Upper lobe of right lung (tissue), 1 donor: Measurements from ENCODE around the gene NDUFA8. TPM values are rescaled to one million over a fixed set of nuclear protein-coding genes. Genes with fewer than 3 reads are reported as not detected.

Experiments
- ATAC-seq: fragments of 200-7000 bp; cut with Tn5 transposase; one replicate; pipeline ENCODE4 v1.9.1; 2020; ENCODE audit warnings: mild to moderate bottlenecking, moderate library complexity
- DNase-seq: peaks from one replicate; pipeline ENCODE4 v3.0.0-alpha.2; 2020
- H3K27ac ChIP-seq: fragments of 200-600 bp; one replicate; pipeline ENCODE4 v1.8.0; 2022
- H3K27me3 ChIP-seq: fragments of 200-600 bp; one replicate; pipeline ENCODE4 v1.8.0; 2022; ENCODE audit warnings: mild to moderate bottlenecking
- H3K36me3 ChIP-seq: fragments of 200-600 bp; one replicate; pipeline ENCODE4 v1.8.0; 2022
- H3K4me1 ChIP-seq: fragments of 200-600 bp; one replicate; pipeline ENCODE4 v1.8.0; 2022
- H3K4me3 ChIP-seq: fragments of 200-600 bp; one replicate; pipeline ENCODE4 v1.8.0; 2022; ENCODE audit warnings: mild to moderate bottlenecking
- H3K9me3 ChIP-seq: fragments of 200-600 bp; one replicate; pipeline ENCODE4 v1.8.0; 2022
- CTCF ChIP-seq: fragments of 200-600 bp; IDR thresholded peaks from one replicate; pipeline ENCODE4 v1.8.0; 2022; ENCODE audit warnings: antibody characterized with exemption
- intact Hi-C: fragments of 100-400 bp; cut with DNase I; formaldehyde crosslinking; loops from one replicate; pipeline ENCODE4 v1.11.0; 2022
- total RNA-seq: library from RNA; stranded (reverse); fragmentation: NEBNext Ultra II Directional; extraction: Animal tissue kit (Norgen Biotek cat#: 25700); gene quantifications from one replicate; pipeline ENCODE4 v1.2.1, GENCODE V29; 2021
- donor health status: DM: no; HTN: yes; CAD: no; lungs with severe emphysema.

Gene NDUFA8
- total RNA-seq, 1 donor from 2014 or later, result 41.5 TPM

DNA sequence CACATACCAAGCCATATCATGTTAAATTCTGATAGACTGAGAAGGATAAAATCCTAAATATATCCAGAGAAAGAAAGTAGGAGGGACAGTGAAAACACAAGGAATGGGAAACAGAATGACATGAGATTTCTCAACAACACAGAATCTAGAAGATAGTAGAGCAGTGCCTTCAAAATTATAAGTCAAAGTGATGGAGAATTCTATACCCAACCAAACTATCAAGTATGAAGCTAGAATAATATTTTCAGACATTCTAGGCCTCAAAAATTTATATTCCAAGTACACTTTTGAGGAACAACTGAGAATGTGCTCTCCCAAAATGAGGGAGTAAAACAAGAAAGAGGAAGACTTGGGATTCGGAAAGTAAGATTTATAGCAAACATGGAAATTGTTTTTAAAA, 55.6 kb downstream of the NDUFA8 start:
- TF ChIP-seq CTCF, result no peak
- no peak overlapping the region for H3K4me3 ChIP-seq
- intact Hi-C loops, result no loop called here

GRCh38 chr9:122102156-122102555, 57.4 kb downstream of the NDUFA8 start:
- no peak for ATAC-seq
- no peaks in the 10 kb centered on the region for H3K36me3 ChIP-seq
- no peak for DNase-seq
- H3K4me1 ChIP-seq, result no peaks in the 10 kb centered on the region
- no peak overlapping the region for H3K27ac ChIP-seq
- intact Hi-C loops, result no loop called here
- TF ChIP-seq CTCF, result no peak
- H3K4me3 ChIP-seq, result no peak overlapping the region
- H3K9me3 ChIP-seq, result no peaks in the 10 kb centered on the region
- H3K27me3 ChIP-seq, result no peaks in the 10 kb centered on the region

More for the DNA sequence above, 55.6 kb downstream of the NDUFA8 start:
- no peak for ATAC-seq
- H3K9me3 ChIP-seq, result no peaks in the 10 kb centered on the region
- no peaks in the 10 kb centered on the region for H3K36me3 ChIP-seq
- no peak for DNase-seq
- no peaks in the 10 kb centered on the region for H3K4me1 ChIP-seq
- no peak overlapping the region for H3K27ac ChIP-seq
- H3K27me3 ChIP-seq, result no peaks in the 10 kb centered on the region

GRCh38 chr9:122100756-122101155, 58.8 kb downstream of the NDUFA8 start:
- intact Hi-C loops, result no loop called here
- DNase-seq (no peak), ATAC-seq (no peak)
- Histone ChIP-seq H3K27ac (no peak overlapping the region), H3K9me3 (no peaks in the 10 kb centered on the region), H3K4me1 (no peaks in the 10 kb centered on the region), H3K27me3 (no peaks in the 10 kb centered on the region), H3K36me3 (no peaks in the 10 kb centered on the region), H3K4me3 (no peak overlapping the region)
- TF ChIP-seq CTCF, result no peak

DNA sequence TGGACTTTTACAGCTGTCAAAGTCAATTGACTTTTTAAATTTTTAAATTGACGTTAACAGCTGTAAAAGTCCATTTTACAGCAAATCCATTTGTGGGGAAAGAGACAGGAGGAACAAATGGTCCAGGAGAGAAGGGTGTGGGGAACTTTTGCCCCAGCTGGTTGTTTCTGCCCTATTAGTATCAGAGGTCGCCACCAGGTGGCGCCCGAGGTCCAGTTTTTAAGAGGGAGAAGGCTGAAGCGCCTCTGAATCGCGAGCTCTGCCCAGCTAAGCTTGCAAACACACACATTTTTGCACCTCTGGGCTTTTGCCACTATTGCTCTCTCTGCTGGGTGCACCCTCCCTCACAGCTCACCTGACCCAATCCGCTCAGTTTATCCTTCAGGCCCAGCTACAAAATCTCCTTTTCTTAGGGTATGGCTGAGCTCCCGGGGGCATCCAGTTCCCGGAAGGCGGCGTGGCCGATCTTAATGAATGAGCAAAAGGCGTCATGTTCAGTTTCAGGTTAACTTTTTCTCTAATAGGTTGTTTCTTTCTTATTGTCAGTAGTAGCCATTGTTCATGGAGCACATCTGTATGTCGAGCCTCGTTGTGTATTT, 60.2 kb downstream of the NDUFA8 start:
- Histone ChIP-seq H3K9me3 (no peaks in the 10 kb centered on the region), H3K27ac (no peak overlapping the region), H3K4me3 (no peak overlapping the region), H3K36me3 (no peaks in the 10 kb centered on the region), H3K27me3 (no peaks in the 10 kb centered on the region), H3K4me1 (peaks cover 6% of the 10 kb centered on the region)
- intact Hi-C loops, result no loop called here
- DNase-seq (peak; percentile 89), ATAC-seq (peak; percentile 92)
- peak; percentile 86 for TF ChIP-seq CTCF

- intact Hi-C loops, result no loop called here
- H3K27me3 ChIP-seq, result no peaks in the 10 kb centered on the region
- no peaks in the 10 kb centered on the region for H3K36me3 ChIP-seq
- ATAC-seq, result no peak
- DNase-seq, result no peak
- no peak overlapping the region for H3K27ac ChIP-seq
- TF ChIP-seq CTCF, result no peak
- peaks cover 10% of the 10 kb centered on the region for H3K4me1 ChIP-seq
- no peaks in the 10 kb centered on the region for H3K9me3 ChIP-seq
- no peak overlapping the region for H3K4me3 ChIP-seq
Observed at GRCh38 chr9:122097679-122098315, 61.8 kb downstream of the NDUFA8 start.
